ENCODE measurements around the gene CFAP58.
A peak's percentile ranks its signal among the peaks of the same experiment; 100 is the strongest.

The CFAP58 gene

GRCh38 chr10:104351061-104351702 is 2.5 kb upstream of the CFAP58 start:
- Mint-ChIP-seq H3K4me1 (ENCODE audit: low read depth) (peaks cover 22% of the 10 kb centered on the region), H3K4me3 (peak overlapping the region; percentile 48), H3K27me3 (ENCODE audit: low read depth) (no peaks in the 10 kb centered on the region), H3K9me3 (no peaks in the 10 kb centered on the region), H3K36me3 (ENCODE audit: low read depth) (no peaks in the 10 kb centered on the region), H3K27ac (peak overlapping the region; percentile 81)

GRCh38 chr10:104351919-104352318 is 1.7 kb upstream of the CFAP58 start:
- Mint-ChIP-seq H3K36me3 (ENCODE audit: low read depth) (no peaks in the 10 kb centered on the region), H3K4me1 (ENCODE audit: low read depth) (peaks cover 20% of the 10 kb centered on the region), H3K4me3 (no peak overlapping the region), H3K27ac (peak overlapping the region; percentile 81), H3K9me3 (no peaks in the 10 kb centered on the region), H3K27me3 (ENCODE audit: low read depth) (no peaks in the 10 kb centered on the region)

GRCh38 chr10:104359811-104360210 is 6.2 kb downstream of the CFAP58 start:
- H3K9me3 Mint-ChIP-seq = peaks cover 3% of the 10 kb centered on the region
- H3K36me3 Mint-ChIP-seq (ENCODE audit: low read depth) = no peaks in the 10 kb centered on the region
- no peak overlapping the region for H3K4me3 Mint-ChIP-seq
- H3K27me3 Mint-ChIP-seq (ENCODE audit: low read depth) = peaks cover 24% of the 10 kb centered on the region
- peaks cover 5% of the 10 kb centered on the region for H3K4me1 Mint-ChIP-seq (ENCODE audit: low read depth)
- no peak overlapping the region for H3K27ac Mint-ChIP-seq

GRCh38 chr10:104367904-104368303 is 14.3 kb downstream of the CFAP58 start:
- no peaks in the 10 kb centered on the region for H3K4me1 Mint-ChIP-seq (ENCODE audit: low read depth)

GRCh38 chr10:104368381-104368780 is 14.7 kb downstream of the CFAP58 start:
- H3K27ac Mint-ChIP-seq = no peak overlapping the region
- H3K27me3 Mint-ChIP-seq (ENCODE audit: low read depth) = peaks cover 37% of the 10 kb centered on the region
- no peak overlapping the region for H3K4me3 Mint-ChIP-seq
- peaks cover 2% of the 10 kb centered on the region for H3K36me3 Mint-ChIP-seq (ENCODE audit: low read depth)
- peaks cover 4% of the 10 kb centered on the region for H3K9me3 Mint-ChIP-seq
- H3K4me1 Mint-ChIP-seq (ENCODE audit: low read depth) = no peaks in the 10 kb centered on the region

More at GRCh38 chr10:104367904-104368303, 14.3 kb downstream of the CFAP58 start:
- H3K9me3 Mint-ChIP-seq = peaks cover 4% of the 10 kb centered on the region
- peaks cover 39% of the 10 kb centered on the region for H3K27me3 Mint-ChIP-seq (ENCODE audit: low read depth)
- no peak overlapping the region for H3K27ac Mint-ChIP-seq
- peaks cover 2% of the 10 kb centered on the region for H3K36me3 Mint-ChIP-seq (ENCODE audit: low read depth)
- no peak overlapping the region for H3K4me3 Mint-ChIP-seq

- H3K27me3 Mint-ChIP-seq (ENCODE audit: low read depth) = peaks cover 43% of the 10 kb centered on the region
- no peak overlapping the region for H3K4me3 Mint-ChIP-seq
- peaks cover 4% of the 10 kb centered on the region for H3K9me3 Mint-ChIP-seq
- H3K27ac Mint-ChIP-seq = no peak overlapping the region
- H3K4me1 Mint-ChIP-seq (ENCODE audit: low read depth) = no peaks in the 10 kb centered on the region
- peaks cover 2% of the 10 kb centered on the region for H3K36me3 Mint-ChIP-seq (ENCODE audit: low read depth)
These were observed 18.1 kb downstream of the CFAP58 start for GRCh38 chr10:104371753-104372152.

GRCh38 chr10:104374591-104374990 is 21.0 kb downstream of the CFAP58 start:
- Mint-ChIP-seq H3K36me3 (ENCODE audit: low read depth) (peaks cover 2% of the 10 kb centered on the region), H3K4me1 (ENCODE audit: low read depth) (no peaks in the 10 kb centered on the region), H3K27ac (no peak overlapping the region), H3K9me3 (peaks cover 4% of the 10 kb centered on the region), H3K27me3 (ENCODE audit: low read depth) (peaks cover 46% of the 10 kb centered on the region), H3K4me3 (no peak overlapping the region)

DNA sequence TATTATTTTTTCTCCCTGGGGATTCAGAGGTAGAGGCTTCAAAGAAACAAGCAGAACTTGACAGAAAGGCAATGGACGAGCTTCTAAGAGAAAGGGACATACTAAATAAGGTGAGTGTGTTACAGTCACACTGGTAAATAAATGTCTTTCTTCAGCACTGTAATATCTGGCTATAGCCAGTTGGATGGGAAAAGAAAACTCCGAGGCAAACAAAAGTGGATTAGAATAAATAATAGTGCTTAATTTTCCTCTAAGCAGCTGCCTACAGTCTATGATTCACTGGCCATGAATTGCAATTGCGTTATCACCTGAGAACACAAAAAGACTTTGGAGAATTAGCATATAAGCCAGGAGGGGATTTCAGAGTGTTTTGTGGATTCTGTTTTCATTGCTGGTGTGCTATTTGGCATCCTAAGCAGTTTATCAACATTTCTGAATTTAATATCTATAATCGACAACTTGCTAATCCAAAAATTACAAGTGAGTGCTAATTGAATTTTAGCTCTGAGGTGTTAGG is 23.2 kb downstream of the CFAP58 start:
- no peak overlapping the region for H3K27ac Mint-ChIP-seq
- no peak overlapping the region for H3K4me3 Mint-ChIP-seq
- H3K27me3 Mint-ChIP-seq (ENCODE audit: low read depth) = peaks cover 50% of the 10 kb centered on the region
- no peaks in the 10 kb centered on the region for H3K9me3 Mint-ChIP-seq
- H3K4me1 Mint-ChIP-seq (ENCODE audit: low read depth) = no peaks in the 10 kb centered on the region
- H3K36me3 Mint-ChIP-seq (ENCODE audit: low read depth) = no peaks in the 10 kb centered on the region

DNA sequence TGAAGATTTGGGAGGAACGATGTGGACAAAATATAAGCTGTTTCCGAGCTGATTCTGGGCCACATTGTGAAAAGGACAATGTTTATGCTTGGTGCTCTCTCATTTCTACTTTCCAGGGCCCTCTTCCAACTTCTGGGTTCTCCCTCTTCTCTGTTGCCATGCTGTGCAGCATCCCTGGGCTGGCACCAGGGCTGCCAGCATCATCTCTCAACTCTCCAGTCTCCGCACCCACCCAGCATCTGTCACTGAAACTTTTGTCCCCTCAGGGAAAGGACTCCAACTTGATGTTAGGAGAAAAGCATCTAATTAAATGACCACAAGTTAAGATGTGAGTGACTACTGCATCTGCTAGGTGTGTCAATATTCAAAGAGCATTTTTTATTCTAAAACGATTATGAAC is 26.7 kb downstream of the CFAP58 start:
- no peak overlapping the region for H3K27ac Mint-ChIP-seq
- H3K4me1 Mint-ChIP-seq (ENCODE audit: low read depth) = peaks cover 2% of the 10 kb centered on the region
- no peaks in the 10 kb centered on the region for H3K9me3 Mint-ChIP-seq
- no peak overlapping the region for H3K4me3 Mint-ChIP-seq
- no peaks in the 10 kb centered on the region for H3K36me3 Mint-ChIP-seq (ENCODE audit: low read depth)
- peaks cover 42% of the 10 kb centered on the region for H3K27me3 Mint-ChIP-seq (ENCODE audit: low read depth)

DNA sequence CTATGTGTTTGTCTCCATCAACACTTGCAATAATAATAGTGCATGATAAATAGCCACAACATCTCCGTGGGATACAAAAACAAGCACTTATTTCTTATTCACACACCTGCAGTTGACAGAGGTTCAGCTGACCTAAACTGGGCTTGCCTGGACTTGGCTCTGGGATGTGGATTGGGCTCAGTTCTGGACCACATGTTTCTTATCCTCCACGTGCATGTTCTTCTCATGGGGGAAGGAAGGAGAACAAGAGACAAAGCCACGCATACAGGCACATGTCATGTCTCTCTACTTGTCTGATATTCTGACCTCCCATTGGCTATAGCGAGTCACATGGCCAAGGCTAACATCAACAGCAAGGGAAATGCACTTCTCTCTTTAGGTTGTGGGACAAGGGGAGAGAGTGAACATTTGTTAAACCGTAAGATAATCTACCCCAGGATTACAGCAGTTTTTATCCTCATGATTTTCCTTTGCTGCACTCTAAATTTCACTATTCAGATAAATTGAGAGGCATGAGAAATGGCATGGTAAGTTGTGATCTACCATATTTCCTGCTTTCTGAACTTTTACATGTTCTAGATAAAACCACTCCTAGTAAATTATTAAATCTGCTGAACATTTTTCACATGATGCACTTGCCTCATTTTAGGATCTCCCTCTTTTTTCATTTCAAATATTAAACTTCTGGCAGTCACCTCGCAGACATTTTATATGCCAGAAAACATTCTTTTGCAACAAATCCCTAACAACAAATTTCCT is 33.7 kb downstream of the CFAP58 start:
- Mint-ChIP-seq H3K36me3 (ENCODE audit: low read depth) (no peaks in the 10 kb centered on the region), H3K27ac (no peak overlapping the region), H3K9me3 (no peaks in the 10 kb centered on the region), H3K4me3 (no peak overlapping the region), H3K27me3 (ENCODE audit: low read depth) (peaks cover 33% of the 10 kb centered on the region), H3K4me1 (ENCODE audit: low read depth) (peaks cover 10% of the 10 kb centered on the region)

- H3K9me3 Mint-ChIP-seq = no peaks in the 10 kb centered on the region
- H3K27me3 Mint-ChIP-seq (ENCODE audit: low read depth) = peaks cover 32% of the 10 kb centered on the region
- H3K36me3 Mint-ChIP-seq (ENCODE audit: low read depth) = no peaks in the 10 kb centered on the region
- no peak overlapping the region for H3K27ac Mint-ChIP-seq
- H3K4me1 Mint-ChIP-seq (ENCODE audit: low read depth) = peaks cover 10% of the 10 kb centered on the region
- H3K4me3 Mint-ChIP-seq = no peak overlapping the region
These were observed 35.2 kb downstream of the CFAP58 start for GRCh38 chr10:104388830-104389229.

DNA sequence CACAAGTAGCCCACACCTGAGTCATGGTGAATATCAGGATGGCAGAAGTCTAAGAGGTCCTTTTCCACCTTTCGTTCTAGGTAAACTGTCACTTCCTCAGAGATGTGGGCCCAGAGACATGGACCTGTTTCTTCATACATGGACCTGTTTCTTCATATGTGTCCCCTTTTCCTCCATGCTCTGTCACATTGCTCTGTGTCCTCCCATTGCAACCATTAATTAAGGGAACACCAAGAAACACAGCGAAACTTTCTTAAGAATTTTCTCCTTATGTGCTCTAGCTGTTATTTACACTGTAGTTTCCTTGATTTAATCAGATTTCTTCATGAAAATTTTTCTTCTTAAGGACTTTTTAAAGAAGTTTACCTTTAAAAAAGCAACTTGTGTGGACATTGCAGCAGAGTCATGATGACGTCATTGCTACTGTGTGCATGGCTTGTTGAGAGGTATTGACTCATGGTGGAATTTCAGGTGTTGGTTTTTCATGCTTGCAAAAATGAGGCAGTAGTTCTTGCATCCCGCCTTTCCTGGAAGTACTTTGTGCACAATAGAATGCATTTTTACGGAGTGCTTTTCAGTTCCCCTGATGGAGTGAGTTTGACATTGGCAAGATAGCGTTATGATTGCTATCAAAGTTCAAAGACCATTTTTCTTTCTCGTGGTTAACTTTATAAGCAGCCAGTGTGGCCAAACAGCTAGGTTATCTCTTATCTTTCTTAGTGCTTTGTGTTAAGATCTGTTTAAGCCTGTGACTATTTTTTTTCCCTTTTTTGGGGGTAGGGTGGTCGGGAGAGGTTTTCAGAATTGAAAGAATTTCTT is 37.7 kb downstream of the CFAP58 start:
- H3K27me3 Mint-ChIP-seq (ENCODE audit: low read depth) = peaks cover 32% of the 10 kb centered on the region
- H3K4me1 Mint-ChIP-seq (ENCODE audit: low read depth) = peaks cover 8% of the 10 kb centered on the region
- no peak overlapping the region for H3K27ac Mint-ChIP-seq

GRCh38 chr10:104391969-104392296 is 38.3 kb downstream of the CFAP58 start:
- H3K27ac Mint-ChIP-seq = no peak overlapping the region
- H3K4me1 Mint-ChIP-seq (ENCODE audit: low read depth) = peaks cover 8% of the 10 kb centered on the region
- H3K9me3 Mint-ChIP-seq = no peaks in the 10 kb centered on the region
- peaks cover 32% of the 10 kb centered on the region for H3K27me3 Mint-ChIP-seq (ENCODE audit: low read depth)
- H3K4me3 Mint-ChIP-seq = no peak overlapping the region
- H3K36me3 Mint-ChIP-seq (ENCODE audit: low read depth) = no peaks in the 10 kb centered on the region

More for the DNA sequence above, 37.7 kb downstream of the CFAP58 start:
- Mint-ChIP-seq H3K4me3 (no peak overlapping the region), H3K9me3 (no peaks in the 10 kb centered on the region), H3K36me3 (ENCODE audit: low read depth) (no peaks in the 10 kb centered on the region)

- no peaks in the 10 kb centered on the region for H3K36me3 Mint-ChIP-seq (ENCODE audit: low read depth)
- no peaks in the 10 kb centered on the region for H3K9me3 Mint-ChIP-seq
- peaks cover 4% of the 10 kb centered on the region for H3K4me1 Mint-ChIP-seq (ENCODE audit: low read depth)
- no peak overlapping the region for H3K4me3 Mint-ChIP-seq
- no peak overlapping the region for H3K27ac Mint-ChIP-seq
- peaks cover 39% of the 10 kb centered on the region for H3K27me3 Mint-ChIP-seq (ENCODE audit: low read depth)
These were observed 39.8 kb downstream of the CFAP58 start for GRCh38 chr10:104393387-104393786.

Data from T-helper 1 cell treated with Interleukin-12 subunit alpha and Interleukin-12 subunit beta and Interleukin-4 antibody, amounts not matched to agents 30 μg/mL and 1 μg/mL, for 36 hours (primary cell).